ENCODE results near the gene INSYN2B. TPM values are rescaled to one million over a fixed set of nuclear protein-coding genes. Genes with fewer than 3 reads are reported as not detected.

Gene INSYN2B
- total RNA-seq, 1 experiment from 2014 or later, result not detected

DNA sequence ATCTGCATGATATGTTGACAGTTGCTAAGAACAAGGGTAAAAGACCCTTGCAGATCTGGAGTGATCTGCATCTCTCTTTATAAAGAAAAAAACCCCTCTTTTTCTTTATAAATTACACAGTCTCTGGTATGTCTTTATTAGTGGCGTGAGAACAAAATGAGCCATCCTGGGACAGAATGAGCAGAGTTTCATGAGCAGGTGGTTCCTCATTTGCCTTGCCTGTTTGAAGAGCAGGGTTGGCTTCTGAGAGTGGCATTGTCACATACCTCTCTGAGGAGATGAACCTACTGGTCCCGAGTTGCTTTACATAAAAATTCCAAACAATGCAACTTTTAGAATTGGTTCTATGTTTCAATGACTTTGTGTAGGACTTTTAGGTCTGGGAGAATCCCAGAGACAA is 94.3 kb downstream of the INSYN2B start:
- TF ChIP-seq YY1 (IDR thresholded peaks at IDR 0.05; ENCODE audit: extremely low read depth, insufficient replicate concordance, low read depth, low read length) (no peak), POLR2AphosphoS5 (IDR thresholded peaks at IDR 0.05; ENCODE audit: low read depth, low read length) (no peak)
- Histone ChIP-seq H3K4me1 (ENCODE audit: control insufficient read depth in 1 of 2, insufficient read depth in 2 of 2, low read length in 2 of 2) (no peaks in the 10 kb centered on the region), H3K36me3 (ENCODE audit: control insufficient read depth in 1 of 2, insufficient read depth in 2 of 2, low read length in 2 of 2) (no peaks in the 10 kb centered on the region), H3K4me3 (replicated peaks in 1 of 2; ENCODE audit: low read depth in 1 of 2, low read length in 2 of 2) (no peak overlapping the region), H3K9ac (ENCODE audit: low read length) (no peak overlapping the region), H4K20me1 (ENCODE audit: insufficient read depth) (no peaks in the 10 kb centered on the region), H3K9me3 (ENCODE audit: control insufficient read depth in 1 of 2, insufficient read depth in 1 of 2, low read depth in 1 of 2, low read length in 2 of 2) (no peaks in the 10 kb centered on the region), H3K79me2 (ENCODE audit: insufficient read depth, low read length) (no peaks in the 10 kb centered on the region), H3K4me2 (ENCODE audit: low read length) (no peak overlapping the region), H3K9me2 (ENCODE audit: insufficient read depth) (no peaks in the 10 kb centered on the region), H3K27me3 (ENCODE audit: insufficient read depth, low read length) (peaks cover 4% of the 10 kb centered on the region; the same call in 1 of the 2 replicates), H3K27ac (ENCODE audit: low read depth, low read length) (no peak overlapping the region), H2AFZ (ENCODE audit: low read depth, low read length, poor library complexity, severe bottlenecking) (no peak overlapping the region)
- BruUV-seq (replicated peaks), result no TSS peak
- intact Hi-C loops (cut with micrococcal nuclease), result no loop called here
- ChIA-PET CTCF (no interaction called here), POLR2A (no interaction called here), RAD21 (ENCODE audit: low non-redundant PET in 1 of 2, low total read pairs in 2 of 2, uncharacterized antibody in 2 of 2, unreplicated experiment in 2 of 2) (no interaction called here)
- DNase-seq (ENCODE audit: low read depth, low spot score) (no peak), ATAC-seq (no peak)

- H3K4me2 ChIP-seq (ENCODE audit: low read length), result no peak overlapping the region
- CTCF ChIA-PET, result no interaction called here
- H3K79me2 ChIP-seq (ENCODE audit: insufficient read depth, low read length), result no peaks in the 10 kb centered on the region
- no peak overlapping the region for H3K4me3 ChIP-seq (replicated peaks in 1 of 2; ENCODE audit: low read depth in 1 of 2, low read length in 2 of 2)
- TF ChIP-seq POLR2AphosphoS5 (IDR thresholded peaks at IDR 0.05; ENCODE audit: low read depth, low read length) (no peak), POLR2A (IDR thresholded peaks at IDR 0.05; ENCODE audit: borderline replicate concordance, extremely low read depth, insufficient read depth, insufficient read length) (no peak), REST (IDR thresholded peaks at IDR 0.05; ENCODE audit: low read depth) (no peak), MAX (IDR thresholded peaks at IDR 0.05) (no peak), TCF7L2 (IDR thresholded peaks at IDR 0.05; ENCODE audit: borderline replicate concordance, extremely low read depth, insufficient read depth, insufficient read length) (no peak), CTCF (IDR thresholded peaks at IDR 0.05 in 2 of 3, conservative IDR thresholded peaks at IDR 0.05 in 1 of 3; ENCODE audit: borderline replicate concordance in 1 of 3, insufficient read depth in 1 of 3, low read depth in 2 of 3, low read length in 2 of 3) (no peak), ATF3 (IDR thresholded peaks at IDR 0.05) (no peak)
- no peak for ATAC-seq
- POLR2A ChIA-PET, result no interaction called here
- RAD21 ChIA-PET (ENCODE audit: low non-redundant PET in 1 of 2, low total read pairs in 2 of 2, uncharacterized antibody in 2 of 2, unreplicated experiment in 2 of 2), result no interaction called here
- intact Hi-C loops (cut with micrococcal nuclease), result no loop called here
- H4K20me1 ChIP-seq (ENCODE audit: insufficient read depth), result no peaks in the 10 kb centered on the region
- H3K4me1 ChIP-seq (ENCODE audit: control insufficient read depth in 1 of 2, insufficient read depth in 2 of 2, low read length in 2 of 2), result no peaks in the 10 kb centered on the region
- H3K9me2 ChIP-seq (ENCODE audit: insufficient read depth), result no peaks in the 10 kb centered on the region
- H3K36me3 ChIP-seq (ENCODE audit: control insufficient read depth in 1 of 2, insufficient read depth in 2 of 2, low read length in 2 of 2), result no peaks in the 10 kb centered on the region
- H3K9ac ChIP-seq (ENCODE audit: low read length), result no peak overlapping the region
- H3K27me3 ChIP-seq (ENCODE audit: insufficient read depth, low read length), result peaks cover 8% of the 10 kb centered on the region
- no peak overlapping the region for H2AFZ ChIP-seq (ENCODE audit: low read depth, low read length, poor library complexity, severe bottlenecking)
- no peak overlapping the region for H3K27ac ChIP-seq (ENCODE audit: low read depth, low read length)
- H3K9me3 ChIP-seq (ENCODE audit: control insufficient read depth in 1 of 2, insufficient read depth in 1 of 2, low read depth in 1 of 2, low read length in 2 of 2), result no peaks in the 10 kb centered on the region
- BruUV-seq (replicated peaks), result no TSS peak
- no peak for DNase-seq (ENCODE audit: low read depth, low spot score)
Observed at GRCh38 chr5:169881702-169882303, 98.5 kb downstream of the INSYN2B start.
